Measurements from ENCODE around the gene SYCE3.

DNA sequence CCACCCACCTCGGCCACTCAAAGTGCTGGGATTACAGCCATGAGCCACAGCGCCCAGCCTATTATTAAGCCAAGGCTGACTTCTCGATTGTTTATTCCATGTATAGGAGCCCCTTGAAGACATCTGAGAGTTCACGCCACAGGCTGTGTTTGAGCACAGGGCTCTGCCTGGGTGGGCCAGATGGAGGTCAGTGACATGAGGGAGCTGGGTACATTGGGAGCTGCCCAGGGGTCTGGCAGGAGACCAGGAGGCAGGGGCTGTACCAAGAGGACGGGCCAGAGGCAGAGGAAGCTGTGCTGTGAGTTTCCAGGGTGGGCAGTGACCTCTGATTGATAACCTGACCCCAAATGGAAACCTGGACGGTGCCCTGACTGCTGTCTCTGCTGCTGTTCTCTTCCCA, 60.6 kb downstream of the SYCE3 start:
- TF ChIP-seq, protein P1, sequence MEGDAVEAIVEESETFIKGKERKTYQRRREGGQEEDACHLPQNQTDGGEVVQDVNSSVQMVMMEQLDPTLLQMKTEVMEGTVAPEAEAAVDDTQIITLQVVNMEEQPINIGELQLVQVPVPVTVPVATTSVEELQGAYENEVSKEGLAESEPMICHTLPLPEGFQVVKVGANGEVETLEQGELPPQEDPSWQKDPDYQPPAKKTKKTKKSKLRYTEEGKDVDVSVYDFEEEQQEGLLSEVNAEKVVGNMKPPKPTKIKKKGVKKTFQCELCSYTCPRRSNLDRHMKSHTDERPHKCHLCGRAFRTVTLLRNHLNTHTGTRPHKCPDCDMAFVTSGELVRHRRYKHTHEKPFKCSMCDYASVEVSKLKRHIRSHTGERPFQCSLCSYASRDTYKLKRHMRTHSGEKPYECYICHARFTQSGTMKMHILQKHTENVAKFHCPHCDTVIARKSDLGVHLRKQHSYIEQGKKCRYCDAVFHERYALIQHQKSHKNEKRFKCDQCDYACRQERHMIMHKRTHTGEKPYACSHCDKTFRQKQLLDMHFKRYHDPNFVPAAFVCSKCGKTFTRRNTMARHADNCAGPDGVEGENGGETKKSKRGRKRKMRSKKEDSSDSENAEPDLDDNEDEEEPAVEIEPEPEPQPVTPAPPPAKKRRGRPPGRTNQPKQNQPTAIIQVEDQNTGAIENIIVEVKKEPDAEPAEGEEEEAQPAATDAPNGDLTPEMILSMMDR (IDR thresholded peaks at IDR 0.05; ENCODE audit: low read depth, low read length, poor library complexity, severe bottlenecking) = no peak
- TF ChIP-seq EZH2phosphoT487 (IDR thresholded peaks at IDR 0.05; ENCODE audit: borderline replicate concordance, low read length) = no peak

All from DOHH2 (cell line).